ENCODE results near the gene APP.

Gene APP

GRCh38 chr21:25870084-25870483 lies 300.5 kb downstream of the APP start:
- DNase-seq (ENCODE audit: low read depth in 2 of 2), result no peak

- no peak for DNase-seq (ENCODE audit: low read depth in 2 of 2)
These were observed 303.5 kb downstream of the APP start for GRCh38 chr21:25867061-25867460.

DNA sequence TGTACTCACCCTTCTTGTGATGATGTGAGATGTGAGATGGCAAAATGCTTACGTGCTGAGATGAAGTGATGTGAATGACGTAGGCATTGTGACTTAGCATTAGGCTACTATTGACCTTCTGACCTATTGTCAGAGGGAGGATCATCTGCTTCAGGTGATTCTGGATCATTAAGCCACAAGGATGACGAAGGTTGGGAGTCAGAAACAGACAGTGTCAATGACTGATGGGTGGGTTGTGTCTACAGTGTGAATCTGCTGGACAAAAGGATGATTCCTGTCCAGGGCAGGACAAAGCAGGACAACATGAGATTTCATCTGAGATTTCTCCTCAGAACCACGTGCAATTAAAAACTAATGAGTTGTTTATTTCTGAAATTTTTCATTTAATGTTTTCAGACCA lies 306.8 kb downstream of the APP start:
- DNase-seq (ENCODE audit: low read depth in 2 of 2), result no peak

DNA sequence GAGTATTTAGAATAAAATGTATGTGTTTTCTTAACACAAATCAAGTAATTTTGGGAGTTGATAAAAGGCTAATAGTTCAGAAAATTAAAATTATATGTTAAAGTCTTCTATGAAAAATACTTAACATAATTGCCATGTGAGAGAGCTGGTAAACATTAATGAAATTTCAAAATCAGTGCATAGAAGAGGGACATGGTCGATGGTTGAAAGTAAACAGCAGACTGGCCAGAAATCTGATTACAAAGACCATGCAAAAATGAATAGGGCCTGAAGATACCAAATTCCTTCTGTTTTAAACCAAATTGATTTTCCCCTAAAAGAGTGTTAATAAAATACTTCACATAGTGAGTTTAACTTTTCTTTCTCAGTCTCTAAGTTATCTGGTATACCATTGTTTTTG lies 307.5 kb downstream of the APP start:
- no peak for DNase-seq (ENCODE audit: low read depth in 2 of 2)

- no peak for DNase-seq (ENCODE audit: low read depth in 2 of 2)
These were observed 308.0 kb downstream of the APP start for GRCh38 chr21:25862596-25862995.

- no peak for DNase-seq (ENCODE audit: low read depth in 2 of 2)
These were observed 308.5 kb downstream of the APP start for GRCh38 chr21:25862112-25862511.

DNA sequence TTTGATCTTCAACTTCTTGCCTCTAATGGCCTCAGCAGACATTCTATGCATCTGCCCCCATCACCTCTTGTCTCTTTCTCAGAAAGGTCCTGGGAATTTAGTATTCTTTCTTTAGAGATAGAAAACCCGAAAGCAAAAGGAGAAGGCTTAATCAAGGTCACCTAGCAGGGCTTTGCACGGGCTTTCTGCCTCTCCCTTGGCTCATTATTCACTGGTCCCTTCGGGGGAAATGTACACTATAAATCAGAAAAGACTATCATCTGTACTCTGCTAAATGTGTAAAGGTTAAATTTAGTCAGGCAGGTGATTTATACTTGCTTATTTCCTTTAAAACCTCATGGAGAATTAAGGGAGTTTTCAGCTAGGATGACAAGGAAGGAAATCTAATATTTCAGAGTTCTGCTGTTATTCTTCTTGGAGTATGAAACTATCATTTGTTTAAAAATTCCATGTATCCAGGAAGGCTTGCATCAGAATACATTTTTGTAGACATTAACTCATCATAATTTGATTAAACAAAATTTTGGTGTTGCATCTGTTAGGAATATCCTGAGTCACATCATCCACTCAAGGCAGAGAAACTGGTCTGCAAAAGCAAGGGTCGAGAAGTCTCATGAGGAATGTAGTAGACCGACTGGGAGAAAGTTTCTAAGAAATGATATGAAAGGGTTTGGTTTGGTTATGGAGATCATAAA lies 311.2 kb downstream of the APP start:
- DNase-seq (ENCODE audit: low read depth in 2 of 2), result no peak

GRCh38 chr21:25858325-25858724 lies 312.2 kb downstream of the APP start:
- DNase-seq (ENCODE audit: low read depth in 2 of 2), result no peak

DNA sequence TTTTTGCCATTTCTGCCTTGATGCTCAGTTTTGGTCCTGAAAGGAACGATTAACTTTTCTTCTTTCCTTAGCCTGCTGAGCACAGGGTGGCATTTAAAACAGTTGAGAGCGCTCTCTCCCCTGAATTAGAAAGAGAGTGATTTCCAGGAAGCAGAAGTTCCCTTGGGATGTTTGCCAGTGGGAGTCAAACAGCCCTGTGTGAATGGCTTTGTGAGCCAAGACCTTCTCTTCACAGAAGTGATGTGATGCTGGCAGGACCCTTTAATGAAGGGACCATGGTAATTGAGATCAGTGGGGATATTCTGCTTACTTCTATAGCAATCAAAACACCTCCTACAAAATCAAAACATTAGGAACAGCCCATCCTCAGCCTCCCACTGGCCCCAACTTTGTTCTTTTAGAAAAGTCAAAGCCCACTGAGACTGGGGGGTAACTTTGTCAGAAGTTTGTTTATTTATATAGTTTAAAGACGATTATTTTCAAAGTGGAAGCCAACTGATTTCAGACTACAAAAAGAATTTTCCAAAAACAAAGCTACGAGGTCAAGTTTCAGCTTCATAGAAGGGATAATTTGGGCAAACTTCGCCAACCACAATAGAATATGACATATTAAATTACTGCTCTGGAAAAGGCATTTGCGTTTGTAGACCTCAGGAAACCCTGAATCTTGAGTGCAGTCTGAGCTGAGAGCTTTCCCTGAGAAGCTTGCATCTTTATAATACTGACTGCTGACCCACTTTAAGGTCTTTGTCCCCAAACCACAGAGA lies 313.1 kb downstream of the APP start:
- no peak for DNase-seq (ENCODE audit: low read depth in 2 of 2)

- DNase-seq (ENCODE audit: low read depth in 2 of 2), result no peak
These were observed 315.0 kb downstream of the APP start for GRCh38 chr21:25855576-25855975.

- DNase-seq (ENCODE audit: low read depth in 2 of 2), result no peak
These were observed 320.3 kb downstream of the APP start for GRCh38 chr21:25850126-25850842.

GRCh38 chr21:25848309-25848708 lies 322.3 kb downstream of the APP start:
- no peak for DNase-seq (ENCODE audit: low read depth in 2 of 2)

DNA sequence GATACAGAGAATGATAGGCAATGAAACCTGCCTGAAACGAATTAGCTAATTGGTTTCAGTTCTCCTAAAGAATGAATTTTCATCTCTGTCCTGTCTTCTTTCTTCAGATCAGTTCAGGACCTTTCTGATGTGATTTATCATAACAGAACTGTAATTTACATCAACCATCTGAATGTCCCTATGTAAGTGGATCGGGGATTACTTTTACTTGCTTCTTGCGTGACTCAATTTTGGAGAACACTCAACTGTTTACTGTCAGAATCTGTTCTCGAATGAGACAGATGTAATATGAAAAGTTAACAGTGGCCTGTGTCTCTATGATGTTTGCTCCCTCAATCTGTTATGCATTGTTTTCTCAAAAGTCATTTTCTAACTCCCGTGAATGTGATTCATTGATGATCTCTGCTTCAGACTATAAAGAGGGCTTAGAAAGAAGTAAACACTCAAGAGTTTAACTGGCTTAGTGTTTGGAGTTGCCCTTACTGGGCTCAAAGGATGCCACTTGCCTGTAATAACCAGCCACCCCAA lies 324.8 kb downstream of the APP start:
- no peak for DNase-seq (ENCODE audit: low read depth in 2 of 2)

GRCh38 chr21:25842925-25843324 lies 327.6 kb downstream of the APP start:
- DNase-seq (ENCODE audit: low read depth in 2 of 2), result no peak

DNA sequence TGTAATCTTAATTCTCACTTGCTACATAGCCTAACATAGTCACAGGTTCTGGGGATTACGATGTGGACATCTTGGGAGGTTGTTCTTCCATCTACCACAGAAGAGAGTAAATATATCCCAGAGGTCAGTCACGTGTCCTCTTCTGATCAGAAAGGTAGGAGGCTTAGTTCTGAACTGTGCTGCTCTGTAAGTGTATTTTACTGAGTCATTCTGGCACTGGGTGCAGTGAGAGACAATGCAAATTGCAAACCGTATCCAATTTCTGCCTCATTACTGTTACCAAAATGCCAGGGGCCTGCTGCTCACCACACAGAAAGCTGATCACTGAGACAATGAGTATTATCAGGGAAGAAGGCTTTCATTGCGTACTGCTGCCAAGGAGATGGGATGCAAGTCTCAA lies 331.8 kb downstream of the APP start:
- DNase-seq (ENCODE audit: low read depth in 2 of 2), result no peak

DNA sequence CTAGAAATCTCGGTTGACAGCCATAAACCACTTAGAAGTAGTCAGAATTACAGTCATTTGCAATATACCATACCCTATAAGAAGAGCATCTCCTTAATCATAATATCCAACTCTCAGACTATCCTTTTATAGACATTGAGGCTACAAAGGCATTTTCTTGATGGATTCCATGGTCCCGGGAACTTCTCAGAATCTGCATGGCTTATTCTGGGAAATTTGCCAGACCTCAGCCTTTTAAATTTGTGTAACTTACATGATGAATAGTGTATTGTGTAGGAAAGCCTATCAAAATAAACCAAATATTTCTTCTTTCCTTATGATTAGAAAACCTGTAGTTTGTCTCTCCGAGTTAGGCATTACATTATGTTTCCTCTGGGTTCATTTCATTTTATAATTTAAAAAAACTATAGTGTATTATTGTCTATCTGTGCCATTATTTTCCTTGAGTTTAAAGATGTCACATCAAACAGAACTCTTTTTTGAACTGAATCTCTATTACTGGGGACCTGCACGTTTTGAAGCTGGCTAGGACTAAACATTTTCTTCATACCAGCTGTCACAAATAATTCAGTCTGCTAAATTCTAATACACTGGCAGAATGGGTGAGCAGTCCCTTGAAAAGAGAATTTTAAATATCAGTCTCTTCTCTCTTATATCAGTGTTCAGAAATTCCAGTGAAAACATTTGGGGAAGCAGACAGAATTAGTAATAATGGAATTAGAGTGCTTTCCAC lies 332.9 kb downstream of the APP start:
- DNase-seq (ENCODE audit: low read depth in 2 of 2), result no peak

- no peak for DNase-seq (ENCODE audit: low read depth in 2 of 2)
These were observed 334.2 kb downstream of the APP start for GRCh38 chr21:25836396-25836795.

- no peak for DNase-seq (ENCODE audit: low read depth in 2 of 2)
These were observed 336.2 kb downstream of the APP start for GRCh38 chr21:25834381-25834780.

DNA sequence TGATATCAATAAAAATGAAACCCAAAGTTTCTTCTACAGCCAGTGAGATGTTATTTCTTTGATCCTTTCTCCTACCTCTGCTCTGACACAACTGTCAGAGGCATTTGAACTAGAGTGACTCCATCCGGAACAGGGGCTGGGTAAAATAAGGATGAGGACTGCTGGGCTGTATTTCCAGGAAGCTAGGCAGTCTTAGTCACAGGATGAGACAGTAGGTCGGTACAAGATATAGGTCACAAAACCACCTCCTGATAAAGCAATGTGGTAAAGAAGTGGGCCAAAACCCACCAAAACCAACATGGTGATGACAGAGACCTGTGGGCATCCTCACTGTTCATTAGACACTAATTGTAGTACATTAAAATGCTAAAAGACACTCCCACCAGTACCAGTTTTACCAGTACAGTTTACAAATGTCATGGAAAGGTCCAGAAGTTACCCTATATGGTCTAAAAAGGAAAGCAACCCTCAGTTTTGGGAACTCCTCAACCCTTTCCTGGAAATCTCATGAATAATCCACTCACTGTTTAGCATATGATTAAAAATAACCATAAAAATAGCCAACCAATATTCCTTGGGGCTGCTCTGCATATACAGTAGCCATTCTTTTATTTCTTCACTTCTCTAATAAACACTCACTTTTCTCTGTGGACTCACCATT lies 339.1 kb downstream of the APP start:
- DNase-seq (ENCODE audit: low read depth in 2 of 2), result no peak

Data from stimulated activated CD8-positive, alpha-beta memory T cell treated with anti-CD3 and anti-CD28 coated beads, Interleukin-2, amount 100 ng/mL, for 1 hour (primary cell).